NCI-H2196 treated with DMSO at 0.1 percent for 48 hours (cell line): ENCODE measurements around the gene DCBLD2.

Source experiments
- DNase-seq: peaks from one replicate; lab custom pipeline; 2025; ENCODE audit not compliant: unreplicated experiment; lab: John Stamatoyannopoulos, UW

DCBLD2 gene

GRCh38 chr3:98793971-98794370 is 107.5 kb downstream of the DCBLD2 start:
- no peak for DNase-seq

GRCh38 chr3:98791341-98792325 is 109.9 kb downstream of the DCBLD2 start:
- DNase-seq, result no peak

GRCh38 chr3:98788651-98789050 is 112.8 kb downstream of the DCBLD2 start:
- no peak for DNase-seq

GRCh38 chr3:98787181-98787580 is 114.3 kb downstream of the DCBLD2 start:
- no peak for DNase-seq

- no peak for DNase-seq
These were observed 115.0 kb downstream of the DCBLD2 start for GRCh38 chr3:98786364-98787006.

- no peak for DNase-seq
These were observed 116.6 kb downstream of the DCBLD2 start for GRCh38 chr3:98784666-98785600.

- DNase-seq, result no peak
These were observed 117.5 kb downstream of the DCBLD2 start for GRCh38 chr3:98784042-98784441.

GRCh38 chr3:98782824-98783500 is 118.5 kb downstream of the DCBLD2 start:
- no peak for DNase-seq

- no peak for DNase-seq
These were observed 121.2 kb downstream of the DCBLD2 start for GRCh38 chr3:98780343-98780742.

GRCh38 chr3:98779541-98780335 is 121.8 kb downstream of the DCBLD2 start:
- no peak for DNase-seq

GRCh38 chr3:98778852-98779413 is 122.6 kb downstream of the DCBLD2 start:
- no peak for DNase-seq

GRCh38 chr3:98778383-98778782 is 123.1 kb downstream of the DCBLD2 start:
- DNase-seq, result no peak

- no peak for DNase-seq
These were observed 123.7 kb downstream of the DCBLD2 start for GRCh38 chr3:98777801-98778220.

- no peak for DNase-seq
These were observed 124.2 kb downstream of the DCBLD2 start for GRCh38 chr3:98777286-98777685.

GRCh38 chr3:98776140-98776493 is 125.4 kb downstream of the DCBLD2 start:
- DNase-seq, result no peak

GRCh38 chr3:98775459-98776139 is 125.9 kb downstream of the DCBLD2 start:
- no peak for DNase-seq

GRCh38 chr3:98772022-98772421 is 129.5 kb downstream of the DCBLD2 start:
- no peak for DNase-seq

GRCh38 chr3:98770261-98771039 is 131.0 kb downstream of the DCBLD2 start:
- DNase-seq, result no peak
